Activated T-cell treated with anti-CD3 and anti-CD28 coated beads, Interleukin-2, amount 50 U/mL, for 1 hour (primary cell): ENCODE results near the gene ETV3.

Experiments
- DNase-seq: peaks from one replicate; pipeline ENCODE4 v3.0.0-alpha.2; 2020

Gene ETV3

GRCh38 chr1:157090196-157090647 lies 48.0 kb downstream of the ETV3 start:
- peak; percentile 88 for DNase-seq

- no peak for DNase-seq
Measured at GRCh38 chr1:157089789-157090188, 48.4 kb downstream of the ETV3 start.

GRCh38 chr1:157088607-157089006 lies 49.6 kb downstream of the ETV3 start:
- no peak for DNase-seq

- DNase-seq: no peak
Measured at GRCh38 chr1:157087030-157087429, 51.2 kb downstream of the ETV3 start.

- no peak for DNase-seq
Measured at GRCh38 chr1:157086299-157086698, 51.9 kb downstream of the ETV3 start.

GRCh38 chr1:157085421-157085820 lies 52.8 kb downstream of the ETV3 start:
- no peak for DNase-seq

- DNase-seq: no peak
Measured at GRCh38 chr1:157084720-157085119, 53.5 kb downstream of the ETV3 start.

- DNase-seq: no peak
Measured at GRCh38 chr1:157081707-157082106, 56.5 kb downstream of the ETV3 start.

GRCh38 chr1:157080714-157081113 lies 57.5 kb downstream of the ETV3 start:
- no peak for DNase-seq

- DNase-seq: no peak
Measured at GRCh38 chr1:157077394-157077793, 60.8 kb downstream of the ETV3 start.

- DNase-seq: peak; percentile 39
Measured at GRCh38 chr1:157073944-157074685, 64.1 kb downstream of the ETV3 start.
